Naive thymus-derived CD8-positive, alpha-beta T cell (primary cell): Measurements from ENCODE around the gene CYTL1. TPM values are rescaled to one million over a fixed set of nuclear protein-coding genes. Genes with fewer than 3 reads are reported as not detected.

Source experiments
- ATAC-seq, 2 donors: fragments of 150-1000 bp; cut with Tn5 transposase in 1 of 2; sonication (Bioruptor Pico), chemical (Tn5 transposase) in 1 of 2; 1 replicate in 1 of 2; 2 replicates in 1 of 2; pipeline ENCODE4 v1.10.0; 2021; ENCODE audit warnings: mild to moderate bottlenecking in 2 of 2, moderate library complexity in 2 of 2
- POLR2A ChIA-PET: fragments of 350-600 bp; sonication (Branson Sonifier 250); formaldehyde crosslinking; loops from one replicate; lab custom pipeline; 2021; ENCODE audit warnings: antibody characterized with exemption; lab: Charles Lee
- DNase-seq, 10 donors: peaks; one replicate each; pipeline versions ENCODE4 v3.0.0 to v3.0.0-alpha.2; 2020 to 2022
- H3K27ac Mint-ChIP-seq, 10 donors: one replicate each; pipeline ENCODE4 v1.8.0; 2020 to 2022; ENCODE audit warnings: mild to moderate bottlenecking in 10 of 10, mixed read lengths in 10 of 10, moderate library complexity in 4 of 10, inconsistent platforms in 1 of 10
- H3K27me3 Mint-ChIP-seq, 5 donors: one replicate each; pipeline ENCODE4 v1.8.0; 2021 to 2022; ENCODE audit warnings: mixed read lengths in 5 of 5
- H3K36me3 Mint-ChIP-seq, 3 donors: one replicate each; pipeline ENCODE4 v1.8.0; 2020 to 2022; ENCODE audit warnings: mixed read lengths in 3 of 3, mild to moderate bottlenecking in 2 of 3, inconsistent platforms in 1 of 3
- H3K4me1 Mint-ChIP-seq, 4 donors: one replicate each; pipeline ENCODE4 v1.8.0; 2021 to 2022; ENCODE audit warnings: mixed read lengths in 4 of 4
- H3K4me3 Mint-ChIP-seq, 10 donors: one replicate each; pipeline ENCODE4 v1.8.0; 2020 to 2022; ENCODE audit warnings: mild to moderate bottlenecking in 10 of 10, mixed read lengths in 10 of 10, moderate library complexity in 6 of 10, inconsistent platforms in 1 of 10
- H3K9me3 Mint-ChIP-seq, 9 donors: one replicate each; pipeline ENCODE4 v1.8.0; 2020 to 2022; ENCODE audit warnings: mixed read lengths in 9 of 9, mild to moderate bottlenecking in 3 of 9, inconsistent platforms in 1 of 9, moderate library complexity in 1 of 9
- polyA plus RNA-seq, 3 donors: library from polyadenylated mRNA; unstranded; fragments of 300-500 nt; fragmentation: Illumina TruSeq; gene quantifications; one replicate each; pipeline ENCODE4 v1.2.3, GENCODE V29; 2021
- total RNA-seq, 8 experiments: library from RNA in 2 of 8; stranded (reverse) in 2 of 8; gene quantifications; one replicate each; pipeline ENCODE4 v1.2.3 and lab custom pipeline; 2021 to 2026

Gene CYTL1
- total and polyA plus RNA-seq, 5 experiments from 2014 or later, result not detected

DNA sequence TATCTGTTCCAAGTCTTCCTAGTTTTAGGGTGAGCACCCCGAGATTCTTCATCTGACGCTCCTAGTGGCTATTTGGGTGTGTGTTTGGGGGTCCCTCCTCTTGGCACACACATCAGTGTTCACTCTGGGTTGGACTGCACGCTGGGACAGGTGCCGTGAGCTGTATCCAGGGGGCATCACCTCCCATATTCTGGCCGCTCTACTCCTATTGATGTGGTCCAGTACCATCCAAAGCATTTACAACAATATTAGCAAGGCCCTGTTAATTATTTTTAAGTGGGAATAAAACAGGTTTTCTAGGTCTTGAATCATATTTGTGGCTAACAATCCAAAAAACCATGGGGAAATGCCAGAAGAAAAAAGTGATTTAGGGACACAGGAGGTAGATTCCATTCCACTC lies 26.4 kb downstream of the CYTL1 start:
- Mint-ChIP-seq H3K27ac (no peak overlapping the region), H3K4me1 (peaks cover 0 to 7% (median 2%) of the 10 kb centered on the region in 4 donors), H3K9me3 (no peaks in the 10 kb centered on the region), H3K4me3 (no peak overlapping the region), H3K27me3 (peaks cover 3 to 24% (median 14%) of the 10 kb centered on the region in 5 donors), H3K36me3 (no peaks in the 10 kb centered on the region)
- POLR2A ChIA-PET, result no interaction called here
- no peak for DNase-seq
- ATAC-seq, result no peak

DNA sequence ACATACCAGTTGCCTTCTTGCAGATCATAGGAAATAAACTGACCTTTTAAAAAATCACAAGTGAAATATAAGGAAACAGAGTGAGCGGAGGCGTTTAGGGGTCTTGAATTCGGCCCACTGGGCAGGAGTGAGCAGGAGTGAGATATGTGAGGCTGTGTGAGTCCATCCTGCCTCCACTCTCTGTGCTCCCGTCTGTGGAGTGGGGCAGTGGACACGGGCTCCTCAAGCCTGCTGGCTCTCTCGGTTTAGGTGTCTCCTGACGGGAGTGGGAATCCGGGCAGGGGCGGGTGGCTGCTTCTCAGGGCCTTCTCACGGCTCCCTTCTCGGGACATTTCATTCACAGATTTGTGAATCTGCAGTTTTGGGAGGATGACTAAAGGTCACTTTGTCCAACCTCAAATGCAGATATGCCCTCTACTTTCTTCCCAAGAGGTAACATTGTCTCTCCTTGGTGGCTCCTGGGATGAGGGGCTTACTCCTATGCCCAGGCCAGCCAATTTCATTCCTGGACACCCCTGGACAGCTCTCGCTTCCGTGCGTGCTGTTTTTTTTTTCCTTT lies 27.6 kb downstream of the CYTL1 start:
- POLR2A ChIA-PET, result no interaction called here
- Mint-ChIP-seq H3K9me3 (no peaks in the 10 kb centered on the region), H3K4me1 (peaks cover 0 to 7% (median 2%) of the 10 kb centered on the region in 4 donors), H3K4me3 (no peak overlapping the region), H3K36me3 (no peaks in the 10 kb centered on the region), H3K27ac (no peak overlapping the region), H3K27me3 (peaks cover 3 to 30% (median 17%) of the 10 kb centered on the region in 5 donors)
- DNase-seq (no peak), ATAC-seq (no peak)

DNA sequence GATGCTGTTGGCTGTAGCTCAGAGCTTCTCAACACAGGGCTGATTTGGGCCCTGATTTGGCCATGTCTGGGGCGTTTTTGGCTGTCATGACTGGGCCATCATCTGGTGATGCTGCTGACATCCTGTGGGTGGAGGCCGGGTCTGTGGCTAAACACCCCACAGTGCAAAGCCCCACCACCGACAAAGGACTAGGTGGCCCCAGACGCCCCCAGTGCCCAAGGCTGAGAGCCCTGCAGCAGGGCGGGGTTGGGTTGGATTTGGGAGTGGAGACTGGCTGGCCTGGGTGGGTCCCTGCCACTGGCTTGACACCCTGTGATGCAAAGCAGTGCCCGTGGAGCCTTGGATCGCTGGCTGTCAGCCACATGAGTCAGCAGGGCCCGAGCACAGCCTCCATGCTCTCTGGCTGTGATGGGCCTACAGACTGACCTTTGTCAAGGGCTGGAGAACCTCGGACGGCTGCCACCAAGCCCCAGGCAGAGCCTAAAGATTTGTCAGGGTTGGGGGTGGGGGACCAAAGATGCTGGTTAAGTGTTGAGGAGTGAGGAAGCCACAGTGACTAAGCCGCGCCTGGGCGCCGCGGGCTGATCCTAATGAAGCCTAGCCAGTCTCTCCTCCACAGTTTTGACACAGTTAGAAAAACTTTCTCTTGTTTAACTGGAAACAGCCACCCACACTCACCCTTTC lies 28.3 kb downstream of the CYTL1 start:
- POLR2A ChIA-PET, result no interaction called here
- no peak for DNase-seq
- H3K36me3 Mint-ChIP-seq, result no peaks in the 10 kb centered on the region
- no peak for ATAC-seq
- peaks cover 0 to 7% (median 2%) of the 10 kb centered on the region in 4 donors for H3K4me1 Mint-ChIP-seq
- H3K4me3 Mint-ChIP-seq, result no peak overlapping the region
- no peak overlapping the region for H3K27ac Mint-ChIP-seq
- peaks cover 3 to 24% (median 14%) of the 10 kb centered on the region in 5 donors for H3K27me3 Mint-ChIP-seq
- H3K9me3 Mint-ChIP-seq, result no peaks in the 10 kb centered on the region

- Mint-ChIP-seq H3K4me1 (peaks cover 0 to 7% (median 2%) of the 10 kb centered on the region in 4 donors), H3K4me3 (no peak overlapping the region), H3K36me3 (no peaks in the 10 kb centered on the region), H3K27me3 (peaks cover 3 to 23% (median 14%) of the 10 kb centered on the region in 5 donors), H3K27ac (no peak overlapping the region), H3K9me3 (no peaks in the 10 kb centered on the region)
- DNase-seq (no peak), ATAC-seq (no peak)
- POLR2A ChIA-PET, result no interaction called here
Observed at GRCh38 chr4:4990329-4990728, 28.9 kb downstream of the CYTL1 start.

GRCh38 chr4:4989083-4989622 lies 30.1 kb downstream of the CYTL1 start:
- ATAC-seq (no peak), DNase-seq (no peak)
- H3K4me3 Mint-ChIP-seq, result no peak overlapping the region
- peaks cover 0 to 4% (median 1%) of the 10 kb centered on the region in 4 donors for H3K4me1 Mint-ChIP-seq
- no peaks in the 10 kb centered on the region for H3K9me3 Mint-ChIP-seq
- POLR2A ChIA-PET, result no interaction called here
- H3K36me3 Mint-ChIP-seq, result no peaks in the 10 kb centered on the region
- no peak overlapping the region for H3K27ac Mint-ChIP-seq
- H3K27me3 Mint-ChIP-seq, result peaks cover under 1 to 14% (median 7%) of the 10 kb centered on the region in 5 donors

DNA sequence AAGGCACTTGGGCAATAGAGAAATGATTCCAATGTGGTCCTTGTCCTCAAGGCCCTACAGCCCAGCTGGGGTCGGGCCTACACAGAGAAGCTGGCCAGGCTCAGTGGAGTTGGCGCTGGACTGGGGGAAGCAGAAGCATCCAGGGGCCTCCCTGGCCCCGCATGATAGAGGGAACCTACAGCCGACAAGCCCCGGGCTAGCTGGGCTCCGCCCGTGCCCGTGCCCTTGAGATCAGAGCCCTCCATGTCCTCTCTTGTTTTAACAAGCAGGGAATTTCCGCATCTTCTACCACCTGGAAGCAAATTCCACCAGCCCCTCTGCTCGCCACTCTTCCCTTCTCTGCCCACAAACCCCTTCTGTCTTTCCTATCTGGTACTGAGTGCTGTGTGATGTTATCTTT lies 31.6 kb downstream of the CYTL1 start:
- Mint-ChIP-seq H3K4me1 (peaks cover 0 to 4% (median 0%) of the 10 kb centered on the region in 4 donors), H3K9me3 (no peaks in the 10 kb centered on the region), H3K27ac (no peak overlapping the region), H3K4me3 (no peak overlapping the region), H3K27me3 (peaks cover 0 to 10% (median 3%) of the 10 kb centered on the region in 5 donors), H3K36me3 (no peaks in the 10 kb centered on the region)
- ATAC-seq (no peak), DNase-seq (no peak)
- POLR2A ChIA-PET, result no interaction called here

DNA sequence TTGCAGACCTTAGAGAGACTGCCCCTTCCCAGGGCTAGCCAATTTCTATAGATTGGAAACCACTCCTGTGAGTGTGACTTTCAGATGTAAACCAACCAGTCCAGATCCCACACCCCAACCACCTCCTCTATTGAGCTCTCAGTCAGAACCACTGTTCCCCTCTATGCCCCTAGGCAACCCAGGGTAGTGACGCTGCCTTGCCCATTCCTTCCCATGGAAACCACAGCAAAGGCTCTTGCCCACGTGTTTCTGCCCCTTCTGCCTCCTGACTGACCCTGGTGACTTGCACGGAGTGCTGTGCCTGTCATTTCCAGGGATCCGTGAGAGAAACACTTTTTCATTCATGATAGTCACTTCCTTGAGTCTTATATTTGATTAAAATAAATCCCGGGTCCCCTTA lies 32.4 kb downstream of the CYTL1 start:
- DNase-seq (no peak), ATAC-seq (no peak)
- Mint-ChIP-seq H3K27ac (peak overlapping the region in 1 of 10 donors; percentile 56), H3K4me3 (no peak overlapping the region), H3K27me3 (peaks cover 0 to 10% (median 3%) of the 10 kb centered on the region in 5 donors), H3K9me3 (no peaks in the 10 kb centered on the region), H3K4me1 (peaks cover 0 to 4% (median 0%) of the 10 kb centered on the region in 4 donors), H3K36me3 (no peaks in the 10 kb centered on the region)
- POLR2A ChIA-PET, result no interaction called here

DNA sequence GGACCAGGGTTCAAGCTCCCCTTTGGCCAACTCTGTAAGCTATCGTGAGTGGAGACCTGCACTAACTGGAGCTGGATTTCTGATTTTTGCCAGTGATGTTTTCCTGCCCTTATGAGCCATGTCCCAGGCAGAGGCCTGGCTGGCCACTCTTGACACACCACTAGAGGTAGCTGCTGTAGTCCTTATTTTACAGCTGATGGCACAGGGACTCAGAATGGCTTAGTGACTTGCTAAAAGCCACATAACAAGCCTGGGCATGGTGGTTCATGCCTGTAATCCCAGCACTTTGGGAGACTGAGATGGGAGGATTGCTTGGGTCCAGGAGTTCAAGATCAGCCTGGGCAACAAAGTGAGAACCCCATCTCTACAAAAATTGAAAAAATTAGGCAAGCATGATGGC lies 33.4 kb downstream of the CYTL1 start:
- POLR2A ChIA-PET, result no interaction called here
- DNase-seq (no peak), ATAC-seq (no peak)
- Mint-ChIP-seq H3K27me3 (peaks cover 0 to 10% (median 3%) of the 10 kb centered on the region in 5 donors), H3K36me3 (no peaks in the 10 kb centered on the region), H3K4me3 (no peak overlapping the region), H3K27ac (no peak overlapping the region), H3K9me3 (no peaks in the 10 kb centered on the region), H3K4me1 (no peaks in the 10 kb centered on the region)

GRCh38 chr4:4985036-4985435 lies 34.2 kb downstream of the CYTL1 start:
- no peaks in the 10 kb centered on the region for H3K36me3 Mint-ChIP-seq
- no peaks in the 10 kb centered on the region for H3K4me1 Mint-ChIP-seq
- peaks cover 0 to 4% (median 0%) of the 10 kb centered on the region in 9 donors for H3K9me3 Mint-ChIP-seq
- H3K27me3 Mint-ChIP-seq, result peaks cover 0 to 10% (median 3%) of the 10 kb centered on the region in 5 donors
- ATAC-seq (no peak), DNase-seq (no peak)
- H3K27ac Mint-ChIP-seq, result no peak overlapping the region
- POLR2A ChIA-PET, result no interaction called here
- no peak overlapping the region for H3K4me3 Mint-ChIP-seq

- Mint-ChIP-seq H3K4me1 (no peaks in the 10 kb centered on the region), H3K9me3 (peaks cover 0 to 4% (median 0%) of the 10 kb centered on the region in 9 donors), H3K4me3 (no peak overlapping the region), H3K27me3 (peaks cover 0 to 10% (median 3%) of the 10 kb centered on the region in 5 donors), H3K36me3 (no peaks in the 10 kb centered on the region), H3K27ac (peak overlapping the region in 2 of 10 donors; percentile 34 to 60)
- POLR2A ChIA-PET, result no interaction called here
- DNase-seq, result no peak
- ATAC-seq, result no peak
Observed at GRCh38 chr4:4984186-4984585, 35.1 kb downstream of the CYTL1 start.

- H3K9me3 Mint-ChIP-seq, result peaks cover 0 to 15% (median 5%) of the 10 kb centered on the region in 9 donors
Observed at GRCh38 chr4:4981827-4982226, 37.4 kb downstream of the CYTL1 start.

GRCh38 chr4:4981427-4981826 lies 37.8 kb downstream of the CYTL1 start:
- Mint-ChIP-seq H3K36me3 (peaks cover 0 to 15% (median 6%) of the 10 kb centered on the region in 3 donors), H3K27ac (no peak overlapping the region)
- no peak for ATAC-seq

More at GRCh38 chr4:4981827-4982226, 37.4 kb downstream of the CYTL1 start:
- no peak for ATAC-seq
- Mint-ChIP-seq H3K4me1 (no peaks in the 10 kb centered on the region), H3K27ac (no peak overlapping the region), H3K36me3 (peaks cover 0 to 15% (median 6%) of the 10 kb centered on the region in 3 donors), H3K4me3 (no peak overlapping the region), H3K27me3 (peaks cover 0 to 22% (median 2%) of the 10 kb centered on the region in 5 donors)
- no peak for DNase-seq
- POLR2A ChIA-PET, result no interaction called here

DNA sequence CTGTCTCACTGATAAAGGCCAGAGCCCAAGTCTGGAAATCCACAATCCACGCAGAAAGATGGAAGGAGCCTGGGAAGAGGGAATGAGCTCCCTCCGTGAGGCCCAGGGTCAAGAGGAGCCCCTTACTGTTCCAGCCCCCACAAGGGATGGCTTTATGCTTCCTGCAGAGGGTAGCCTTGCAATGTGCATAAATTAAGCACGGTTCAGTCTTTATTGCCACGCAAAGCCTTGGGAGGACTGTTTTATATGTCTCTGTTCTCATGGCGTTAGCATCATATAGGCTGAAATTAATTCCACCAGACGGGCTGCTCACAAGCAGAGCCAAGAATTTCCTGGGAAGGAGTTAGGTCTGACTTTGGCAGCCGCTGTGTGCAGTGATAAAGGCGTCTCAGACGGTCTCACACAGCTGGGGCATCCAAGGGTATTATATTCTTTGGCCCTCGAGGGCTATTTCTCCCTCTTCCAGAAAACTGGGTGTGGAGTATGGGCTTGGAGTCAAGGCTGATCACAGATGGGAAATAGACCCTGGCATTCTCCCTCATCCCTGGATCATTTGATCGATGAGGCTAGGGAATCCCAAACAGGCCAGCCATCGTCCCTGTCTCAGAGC lies 38.5 kb downstream of the CYTL1 start:
- DNase-seq (no peak), ATAC-seq (no peak)
- Mint-ChIP-seq H3K4me1 (no peaks in the 10 kb centered on the region), H3K4me3 (no peak overlapping the region), H3K27ac (no peak overlapping the region), H3K27me3 (peaks cover 0 to 22% (median 2%) of the 10 kb centered on the region in 5 donors), H3K9me3 (peaks cover 0 to 22% (median 11%) of the 10 kb centered on the region in 9 donors), H3K36me3 (peaks cover 0 to 19% (median 6%) of the 10 kb centered on the region in 3 donors)
- POLR2A ChIA-PET, result no interaction called here

More at GRCh38 chr4:4981427-4981826, 37.8 kb downstream of the CYTL1 start:
- POLR2A ChIA-PET, result no interaction called here
- Mint-ChIP-seq H3K9me3 (peaks cover 0 to 15% (median 5%) of the 10 kb centered on the region in 9 donors), H3K4me3 (no peak overlapping the region), H3K27me3 (peaks cover 0 to 22% (median 2%) of the 10 kb centered on the region in 5 donors), H3K4me1 (no peaks in the 10 kb centered on the region)
- DNase-seq, result no peak
